ENCODE data around the gene CTDSPL.

The CTDSPL gene

DNA sequence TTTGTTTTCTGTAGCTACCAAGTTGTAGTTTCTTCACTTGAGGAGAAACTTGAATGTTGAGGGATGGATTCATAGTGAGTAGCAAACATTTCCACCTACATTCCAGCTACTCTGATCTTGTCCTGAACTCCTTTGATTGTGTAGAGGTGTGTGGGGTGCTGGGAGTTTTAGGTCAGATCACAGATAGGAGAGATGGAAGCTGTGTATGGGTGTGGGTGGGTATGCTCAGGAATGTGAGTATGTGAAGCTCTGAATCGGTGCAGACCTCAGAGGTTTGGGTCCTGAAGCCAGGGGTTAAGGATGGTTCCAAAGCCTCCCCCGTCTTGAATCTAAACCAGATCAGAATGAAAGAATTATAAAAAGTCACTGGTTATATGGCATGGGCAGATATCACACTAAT is 76.3 kb downstream of the CTDSPL start:
- Histone ChIP-seq H3K4me1 (ENCODE audit: control insufficient read depth, insufficient read depth, low read length) (no peaks in the 10 kb centered on the region), H3K9me3 (ENCODE audit: control insufficient read depth, insufficient read depth, low read depth, low read length) (no peaks in the 10 kb centered on the region), H3K36me3 (ENCODE audit: control insufficient read depth in 2 of 2, insufficient read depth in 1 of 2, low read length in 2 of 2) (no peaks in the 10 kb centered on the region), H3K27ac (ENCODE audit: extremely low read depth, low read depth, low read length) (no peak overlapping the region), H3K4me3 (ENCODE audit: low read depth, low read length) (no peak overlapping the region)
- CTCF ChIA-PET, result interaction anchor here (1.5 kb wide), 1 partner anchor 82 kb away, joined by 6 read pairs; no protein-coding TSS in a partner anchor
- TF ChIP-seq, protein P1, sequence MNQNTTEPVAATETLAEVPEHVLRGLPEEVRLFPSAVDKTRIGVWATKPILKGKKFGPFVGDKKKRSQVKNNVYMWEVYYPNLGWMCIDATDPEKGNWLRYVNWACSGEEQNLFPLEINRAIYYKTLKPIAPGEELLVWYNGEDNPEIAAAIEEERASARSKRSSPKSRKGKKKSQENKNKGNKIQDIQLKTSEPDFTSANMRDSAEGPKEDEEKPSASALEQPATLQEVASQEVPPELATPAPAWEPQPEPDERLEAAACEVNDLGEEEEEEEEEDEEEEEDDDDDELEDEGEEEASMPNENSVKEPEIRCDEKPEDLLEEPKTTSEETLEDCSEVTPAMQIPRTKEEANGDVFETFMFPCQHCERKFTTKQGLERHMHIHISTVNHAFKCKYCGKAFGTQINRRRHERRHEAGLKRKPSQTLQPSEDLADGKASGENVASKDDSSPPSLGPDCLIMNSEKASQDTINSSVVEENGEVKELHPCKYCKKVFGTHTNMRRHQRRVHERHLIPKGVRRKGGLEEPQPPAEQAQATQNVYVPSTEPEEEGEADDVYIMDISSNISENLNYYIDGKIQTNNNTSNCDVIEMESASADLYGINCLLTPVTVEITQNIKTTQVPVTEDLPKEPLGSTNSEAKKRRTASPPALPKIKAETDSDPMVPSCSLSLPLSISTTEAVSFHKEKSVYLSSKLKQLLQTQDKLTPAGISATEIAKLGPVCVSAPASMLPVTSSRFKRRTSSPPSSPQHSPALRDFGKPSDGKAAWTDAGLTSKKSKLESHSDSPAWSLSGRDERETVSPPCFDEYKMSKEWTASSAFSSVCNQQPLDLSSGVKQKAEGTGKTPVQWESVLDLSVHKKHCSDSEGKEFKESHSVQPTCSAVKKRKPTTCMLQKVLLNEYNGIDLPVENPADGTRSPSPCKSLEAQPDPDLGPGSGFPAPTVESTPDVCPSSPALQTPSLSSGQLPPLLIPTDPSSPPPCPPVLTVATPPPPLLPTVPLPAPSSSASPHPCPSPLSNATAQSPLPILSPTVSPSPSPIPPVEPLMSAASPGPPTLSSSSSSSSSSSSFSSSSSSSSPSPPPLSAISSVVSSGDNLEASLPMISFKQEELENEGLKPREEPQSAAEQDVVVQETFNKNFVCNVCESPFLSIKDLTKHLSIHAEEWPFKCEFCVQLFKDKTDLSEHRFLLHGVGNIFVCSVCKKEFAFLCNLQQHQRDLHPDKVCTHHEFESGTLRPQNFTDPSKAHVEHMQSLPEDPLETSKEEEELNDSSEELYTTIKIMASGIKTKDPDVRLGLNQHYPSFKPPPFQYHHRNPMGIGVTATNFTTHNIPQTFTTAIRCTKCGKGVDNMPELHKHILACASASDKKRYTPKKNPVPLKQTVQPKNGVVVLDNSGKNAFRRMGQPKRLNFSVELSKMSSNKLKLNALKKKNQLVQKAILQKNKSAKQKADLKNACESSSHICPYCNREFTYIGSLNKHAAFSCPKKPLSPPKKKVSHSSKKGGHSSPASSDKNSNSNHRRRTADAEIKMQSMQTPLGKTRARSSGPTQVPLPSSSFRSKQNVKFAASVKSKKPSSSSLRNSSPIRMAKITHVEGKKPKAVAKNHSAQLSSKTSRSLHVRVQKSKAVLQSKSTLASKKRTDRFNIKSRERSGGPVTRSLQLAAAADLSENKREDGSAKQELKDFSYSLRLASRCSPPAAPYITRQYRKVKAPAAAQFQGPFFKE (tag by site-specific recombination; IDR thresholded peaks at IDR 0.05; ENCODE audit: borderline replicate concordance), result no peak
- TF ChIP-seq KLF9 (tag by site-specific recombination; IDR thresholded peaks at IDR 0.05; ENCODE audit: low read depth) (no peak), ZNF585B (tag by site-specific recombination; IDR thresholded peaks at IDR 0.05) (no peak), ZNF629 (tag by site-specific recombination; IDR thresholded peaks at IDR 0.05) (no peak), ZNF747 (tag by site-specific recombination; IDR thresholded peaks at IDR 0.05) (no peak), YY1 (tag by site-specific recombination; IDR thresholded peaks at IDR 0.05) (no peak), ZNF610 (tag by site-specific recombination; IDR thresholded peaks at IDR 0.05; ENCODE audit: borderline replicate concordance) (no peak), ZFHX2 (tag by site-specific recombination; conservative IDR thresholded peaks at IDR 0.05) (peak; percentile 24; the same call in 1 of the 2 replicates)
- POLR2A ChIA-PET, result interaction anchor here (0.6 kb wide), 1 partner anchor 81 kb away, joined by 3 read pairs; no protein-coding TSS in a partner anchor

- CTCF ChIA-PET, result interaction anchor here (0.5 kb wide), 1 partner anchor 1351 kb away, joined by 4 read pairs; no protein-coding TSS in a partner anchor
- no peak for TF ChIP-seq ZNF214 (tag by site-specific recombination; IDR thresholded peaks at IDR 0.05; ENCODE audit: borderline replicate concordance)
- TF ChIP-seq, protein P2, sequence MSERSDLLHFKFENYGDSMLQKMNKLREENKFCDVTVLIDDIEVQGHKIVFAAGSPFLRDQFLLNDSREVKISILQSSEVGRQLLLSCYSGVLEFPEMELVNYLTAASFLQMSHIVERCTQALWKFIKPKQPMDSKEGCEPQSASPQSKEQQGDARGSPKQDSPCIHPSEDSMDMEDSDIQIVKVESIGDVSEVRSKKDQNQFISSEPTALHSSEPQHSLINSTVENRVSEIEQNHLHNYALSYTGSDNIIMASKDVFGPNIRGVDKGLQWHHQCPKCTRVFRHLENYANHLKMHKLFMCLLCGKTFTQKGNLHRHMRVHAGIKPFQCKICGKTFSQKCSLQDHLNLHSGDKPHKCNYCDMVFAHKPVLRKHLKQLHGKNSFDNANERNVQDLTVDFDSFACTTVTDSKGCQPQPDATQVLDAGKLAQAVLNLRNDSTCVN (tag by site-specific recombination; optimal IDR thresholded peaks at IDR 0.05), result no peak
- no peak for TF ChIP-seq KLF9 (tag by site-specific recombination; IDR thresholded peaks at IDR 0.05; ENCODE audit: low read depth)
- H3K9me3 ChIP-seq (ENCODE audit: control insufficient read depth, insufficient read depth, low read depth, low read length), result no peaks in the 10 kb centered on the region
- POLR2A ChIA-PET, result no interaction called here
- H3K36me3 ChIP-seq (ENCODE audit: control insufficient read depth in 2 of 2, insufficient read depth in 1 of 2, low read length in 2 of 2), result no peaks in the 10 kb centered on the region
- peaks cover 3% of the 10 kb centered on the region for H3K4me1 ChIP-seq (ENCODE audit: control insufficient read depth, insufficient read depth, low read length)
- no peak overlapping the region for H3K27ac ChIP-seq (ENCODE audit: extremely low read depth, low read depth, low read length)
- H3K4me3 ChIP-seq (ENCODE audit: low read depth, low read length), result no peak overlapping the region
These were observed 78.7 kb downstream of the CTDSPL start for GRCh38 chr3:37940242-37940908.

- TF ChIP-seq ZNF626 (tag by site-specific recombination; IDR thresholded peaks at IDR 0.05) (no peak), ZNF37A (tag by site-specific recombination; IDR thresholded peaks at IDR 0.05) (no peak), TRIM28 (IDR thresholded peaks at IDR 0.05; ENCODE audit: borderline replicate concordance, low read length) (no peak), ZNF514 (tag by site-specific recombination; IDR thresholded peaks at IDR 0.05) (no peak), ZNF416 (tag by site-specific recombination; IDR thresholded peaks at IDR 0.05) (no peak)
- Histone ChIP-seq H3K4me3 (ENCODE audit: low read depth, low read length) (no peak overlapping the region), H3K4me1 (ENCODE audit: control insufficient read depth, insufficient read depth, low read length) (peaks cover 7% of the 10 kb centered on the region), H3K27ac (ENCODE audit: extremely low read depth, low read depth, low read length) (no peak overlapping the region), H3K9me3 (ENCODE audit: control insufficient read depth, insufficient read depth, low read depth, low read length) (no peaks in the 10 kb centered on the region), H3K36me3 (ENCODE audit: control insufficient read depth in 2 of 2, insufficient read depth in 1 of 2, low read length in 2 of 2) (no peaks in the 10 kb centered on the region)
- ChIA-PET POLR2A (no interaction called here), CTCF (no interaction called here)
These were observed 80.2 kb downstream of the CTDSPL start for GRCh38 chr3:37941608-37942508.
